D721Med (cell line): ENCODE measurements around the gene LRRC8B.

Experiments
- DNase-seq: peaks from one replicate; pipeline ENCODE4 v3.0.0; 2011; ENCODE audit warnings: low spot score; ENCODE audit not compliant: insufficient read length
- FAIRE-seq: peaks from 2 replicates; lab custom pipeline; 2011; peaks lifted over from hg19 to GRCh38; lab: Jason Lieb, UNC
- TF ChIP-seq, protein P1 (sequence below): IDR thresholded peaks from 2 replicates; pipeline ENCODE4 v1.5.1; 2012; ENCODE audit warnings: mild to moderate bottlenecking, control low read depth; ENCODE audit not compliant: insufficient read depth; ENCODE audit errors: missing control alignments

LRRC8B gene

DNA sequence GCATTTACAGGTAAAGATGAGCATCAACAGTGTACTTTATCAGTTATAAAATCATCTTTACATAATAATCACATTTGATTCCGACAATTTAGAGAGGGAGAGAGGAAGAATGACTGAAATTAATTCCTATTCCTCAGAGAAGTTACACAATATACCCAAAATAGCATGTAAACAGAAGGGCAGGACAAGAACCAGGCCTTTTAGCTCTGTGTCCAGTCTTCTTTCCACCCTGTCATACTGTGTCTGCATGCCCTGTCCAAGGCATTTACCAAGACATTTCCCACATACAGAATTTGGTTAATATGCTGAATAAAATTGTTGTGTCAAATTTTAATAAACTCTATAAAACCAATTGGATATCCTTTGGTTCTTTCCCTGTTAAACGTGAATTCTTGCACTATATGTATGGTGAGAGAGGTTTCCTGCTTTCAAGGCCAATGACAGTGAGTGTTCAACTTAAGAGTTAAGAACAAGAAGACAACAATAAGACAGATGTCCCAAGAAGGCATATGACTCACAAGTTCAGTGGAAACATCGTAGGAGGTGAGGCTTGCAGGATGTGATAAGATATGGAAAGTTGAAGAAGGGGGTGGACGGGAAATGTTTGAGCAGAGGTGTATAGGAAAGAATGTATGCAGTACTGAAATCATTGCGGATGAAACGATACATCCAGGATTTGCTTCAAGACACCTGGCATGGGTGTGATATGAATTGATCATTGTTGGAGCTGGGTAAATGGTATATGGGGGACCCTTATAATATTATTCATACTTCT is 20.8 kb downstream of the LRRC8B start:
- TF ChIP-seq, protein P1, sequence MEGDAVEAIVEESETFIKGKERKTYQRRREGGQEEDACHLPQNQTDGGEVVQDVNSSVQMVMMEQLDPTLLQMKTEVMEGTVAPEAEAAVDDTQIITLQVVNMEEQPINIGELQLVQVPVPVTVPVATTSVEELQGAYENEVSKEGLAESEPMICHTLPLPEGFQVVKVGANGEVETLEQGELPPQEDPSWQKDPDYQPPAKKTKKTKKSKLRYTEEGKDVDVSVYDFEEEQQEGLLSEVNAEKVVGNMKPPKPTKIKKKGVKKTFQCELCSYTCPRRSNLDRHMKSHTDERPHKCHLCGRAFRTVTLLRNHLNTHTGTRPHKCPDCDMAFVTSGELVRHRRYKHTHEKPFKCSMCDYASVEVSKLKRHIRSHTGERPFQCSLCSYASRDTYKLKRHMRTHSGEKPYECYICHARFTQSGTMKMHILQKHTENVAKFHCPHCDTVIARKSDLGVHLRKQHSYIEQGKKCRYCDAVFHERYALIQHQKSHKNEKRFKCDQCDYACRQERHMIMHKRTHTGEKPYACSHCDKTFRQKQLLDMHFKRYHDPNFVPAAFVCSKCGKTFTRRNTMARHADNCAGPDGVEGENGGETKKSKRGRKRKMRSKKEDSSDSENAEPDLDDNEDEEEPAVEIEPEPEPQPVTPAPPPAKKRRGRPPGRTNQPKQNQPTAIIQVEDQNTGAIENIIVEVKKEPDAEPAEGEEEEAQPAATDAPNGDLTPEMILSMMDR, result no peak
- DNase-seq (no peak), FAIRE-seq (no peak)

DNA sequence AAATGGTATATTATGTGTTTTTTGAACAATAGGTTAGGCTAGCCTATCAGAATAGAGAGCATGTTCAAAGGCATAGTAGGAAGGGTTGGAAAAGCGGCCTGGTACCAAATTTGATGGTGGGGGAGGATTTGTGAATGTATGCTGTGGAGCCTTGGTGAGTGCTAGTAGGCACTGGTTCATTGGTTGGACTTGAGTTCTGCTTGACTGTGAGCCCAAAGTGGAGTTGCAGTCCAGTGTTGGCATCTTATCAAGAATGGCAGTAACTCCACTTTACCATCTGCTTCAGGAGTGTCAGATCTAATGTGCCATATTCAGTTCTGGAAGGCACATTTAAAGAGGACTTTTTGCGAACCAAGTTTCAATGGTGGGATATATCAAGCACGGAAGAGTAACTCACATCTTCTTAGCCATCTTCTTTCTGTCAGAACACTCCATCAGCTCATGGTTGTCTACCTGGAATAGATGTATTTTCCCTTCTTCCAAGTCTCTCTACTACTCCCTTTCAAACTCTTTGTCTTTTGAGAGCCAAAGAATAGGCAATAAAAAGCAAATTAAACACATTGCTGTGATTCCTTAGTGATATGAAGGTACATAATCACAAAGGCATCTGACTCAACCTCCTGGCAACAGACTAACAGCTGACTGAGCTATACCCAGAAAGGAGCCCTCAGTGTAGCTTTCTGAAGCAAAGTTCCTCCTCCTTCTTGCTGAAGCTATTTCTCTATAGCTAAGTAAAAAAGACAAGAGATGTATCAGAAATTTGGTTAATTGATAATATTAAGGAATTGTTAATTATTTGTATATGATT is 21.7 kb downstream of the LRRC8B start:
- no peak for DNase-seq

DNA sequence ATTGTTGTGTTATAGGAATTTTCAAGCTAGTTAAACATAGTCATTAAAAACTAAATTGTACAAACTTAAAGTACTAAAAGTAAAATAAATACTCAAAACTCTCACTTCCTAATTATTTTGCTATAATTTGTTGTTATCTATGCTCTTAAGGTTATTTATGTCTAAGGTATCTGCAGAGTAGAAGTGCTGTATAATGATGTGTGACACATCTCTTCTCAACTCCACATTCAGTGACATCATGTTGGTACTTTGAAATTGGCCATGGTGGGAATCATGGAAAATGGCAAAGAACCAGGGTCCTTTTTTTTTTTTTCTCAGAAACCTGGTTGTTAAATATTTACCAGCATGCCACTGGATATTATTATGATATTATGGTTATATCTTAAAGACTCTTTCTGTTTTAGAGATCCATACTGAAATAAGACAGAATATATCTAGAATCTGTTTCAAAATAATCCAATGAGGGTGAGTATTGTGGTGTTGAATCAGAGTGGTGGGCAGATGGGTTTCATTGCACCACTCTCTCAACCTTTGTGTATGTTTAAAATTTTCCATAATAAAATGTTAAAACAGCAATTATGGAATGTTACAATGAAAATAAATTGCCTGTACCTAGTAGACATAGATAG is 22.4 kb downstream of the LRRC8B start:
- FAIRE-seq, result no peak
- TF ChIP-seq, protein P1, result no peak

More for the DNA sequence above, 21.7 kb downstream of the LRRC8B start:
- TF ChIP-seq, protein P1, result no peak
- no peak for FAIRE-seq

DNA sequence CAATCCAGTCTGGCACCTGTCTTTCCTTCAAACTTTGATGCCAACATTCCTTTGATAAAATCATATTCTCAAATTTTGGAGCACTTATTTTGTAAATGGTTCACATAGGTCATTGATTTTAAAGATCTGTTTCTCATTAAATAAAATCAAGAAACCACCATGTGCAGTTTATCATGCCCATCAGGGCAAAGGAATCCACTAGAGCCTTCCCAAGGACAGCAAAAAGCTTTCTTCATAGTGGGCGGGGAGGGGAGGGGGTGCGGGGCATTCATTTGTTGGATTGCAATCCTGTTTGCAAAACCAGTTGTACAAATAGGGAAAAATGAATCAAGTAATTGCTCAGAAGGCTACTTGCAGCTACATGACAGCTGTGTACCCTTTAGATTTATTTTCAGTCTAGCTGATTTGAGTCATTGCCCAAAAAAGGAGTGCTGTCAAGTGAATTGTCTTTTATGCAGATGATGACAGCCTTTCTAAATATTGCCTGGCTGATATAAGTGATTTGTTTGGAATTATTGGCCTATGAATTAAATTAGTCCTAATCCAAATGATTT is 23.0 kb downstream of the LRRC8B start:
- TF ChIP-seq, protein P1, result no peak
- no peak for DNase-seq
- FAIRE-seq, result no peak

More for the DNA sequence above, 22.4 kb downstream of the LRRC8B start:
- no peak for DNase-seq

GRCh38 chr1:89548122-89548857 is 23.7 kb downstream of the LRRC8B start:
- no peak for DNase-seq
- peak; percentile 60 for FAIRE-seq
- TF ChIP-seq, protein P1, result no peak

DNA sequence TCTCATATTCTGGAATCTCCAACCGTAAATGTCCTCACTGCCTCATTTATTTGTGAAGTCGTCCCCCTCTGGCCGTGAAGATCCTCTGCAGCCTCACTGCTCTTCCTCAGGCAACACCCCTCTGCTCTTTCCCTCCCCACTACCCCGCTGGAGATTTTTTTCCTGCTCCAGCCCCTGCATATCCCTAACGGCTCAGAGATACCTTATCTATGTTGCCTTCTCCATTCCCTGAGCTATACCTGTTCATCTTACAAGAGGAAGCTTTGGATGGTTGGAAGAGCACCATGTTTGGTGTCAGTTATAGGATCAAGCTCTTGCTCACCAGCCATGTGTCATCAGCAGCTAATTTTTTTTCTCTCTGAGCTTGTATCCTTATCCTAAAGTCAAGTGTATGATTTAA is 26.4 kb downstream of the LRRC8B start:
- TF ChIP-seq, protein P1, result no peak
- FAIRE-seq, result no peak

More for the DNA sequence above, 26.4 kb downstream of the LRRC8B start:
- no peak for DNase-seq
